ENCODE data around the gene ATP6V0B. TPM values are rescaled to one million over a fixed set of nuclear protein-coding genes. Genes with fewer than 3 reads are reported as not detected.

The ATP6V0B gene
- total and polyA plus RNA-seq, 2 of the 8 experiments (the other 6 are each of a cell fraction or from before 2014, with no cell fraction given): 105 to 308 TPM

GRCh38 chr1:43946236-43947060 lies 28.3 kb upstream of the ATP6V0B start, which contains the start of gene IPO13 (continued):
- TF ChIP-seq CHD7 (IDR thresholded peaks at IDR 0.05; ENCODE audit: insufficient replicate concordance, low read length) (no peak), NANOG (IDR thresholded peaks at IDR 0.05; ENCODE audit: insufficient read depth, low read depth, low read length, poor library complexity, severe bottlenecking) (no peak), JUN (IDR thresholded peaks at IDR 0.05; ENCODE audit: low read depth, low read length) (no peak), SAP30 (IDR thresholded peaks at IDR 0.05; ENCODE audit: insufficient read depth, insufficient replicate concordance, low read length) (peak; percentile 36), SIX5 (IDR thresholded peaks at IDR 0.05; ENCODE audit: low read depth, low read length) (peak; percentile 56; the same call in 1 of the 2 replicates), ATF2 (IDR thresholded peaks at IDR 0.05; ENCODE audit: low read length) (no peak), NRF1 (IDR thresholded peaks at IDR 0.05; ENCODE audit: low read depth, low read length) (no peak), CREB1 (IDR thresholded peaks at IDR 0.05) (peak; percentile 64; the same call in 1 of the 2 replicates)
